ENCODE measurements around the gene PELI3. TPM values are rescaled to one million over a fixed set of nuclear protein-coding genes. Genes with fewer than 3 reads are reported as not detected.

The PELI3 gene
- total and polyA plus RNA-seq, 10 of the 15 experiments (the other 5 are each of a cell fraction or from before 2014, with no cell fraction given), result 0.14 to 1.5 (median 0.66) TPM

DNA sequence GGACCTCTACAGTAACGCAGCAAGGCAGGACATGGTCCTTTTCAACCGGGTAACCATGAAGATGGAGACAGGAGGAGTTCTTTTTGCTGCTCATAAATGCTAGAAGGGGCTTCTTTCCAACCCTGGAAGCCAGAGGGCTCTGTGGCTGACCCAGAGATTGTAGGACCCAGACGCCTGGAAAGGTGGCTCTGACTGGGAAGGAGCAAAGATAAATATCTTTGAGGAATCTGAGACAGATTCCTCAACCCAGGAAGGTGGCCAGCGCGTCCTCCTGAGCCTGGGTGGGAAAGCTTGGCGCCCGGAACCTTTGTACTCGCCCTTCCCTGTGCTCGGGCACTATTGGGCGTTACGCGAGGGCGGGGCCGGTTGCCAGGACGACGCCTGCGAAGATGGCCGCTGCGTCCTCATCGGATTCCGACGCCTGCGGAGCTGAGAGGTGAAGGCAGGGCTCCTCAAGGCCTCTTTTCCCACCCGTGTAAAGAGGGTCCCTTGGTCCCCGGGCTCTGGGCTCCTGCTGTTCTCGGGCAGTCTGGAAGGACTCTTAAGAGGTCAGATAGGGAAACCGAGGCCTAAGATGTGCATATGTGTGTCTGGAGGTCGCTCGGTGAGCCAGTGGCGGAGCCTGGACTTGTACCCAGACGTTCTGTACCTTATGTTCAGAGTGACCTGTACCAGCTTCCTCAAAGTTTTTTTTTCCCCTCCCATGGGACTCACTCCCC, 43.7 kb downstream of the PELI3 start, which contains the start of gene BBS1 (continued):
- TF ChIP-seq ATF3 (IDR thresholded peaks at IDR 0.05; ENCODE audit: borderline replicate concordance, extremely low read depth, low read depth, low read length), result no peak
- TF ChIP-seq NRF1 (conservative IDR thresholded peaks at IDR 0.05; ENCODE audit: low read depth, low read length), result no peak
- no peak; the same call in 1 of the 2 replicates for TF ChIP-seq ZNF207 (IDR thresholded peaks at IDR 0.05; ENCODE audit: borderline replicate concordance)
- TF ChIP-seq SP1 (IDR thresholded peaks at IDR 0.05; ENCODE audit: low read depth, low read length), result peak; percentile 91
- no peak for TF ChIP-seq HDAC6 (IDR thresholded peaks at IDR 0.05; ENCODE audit: unreplicated experiment)
- TF ChIP-seq NFYB (IDR thresholded peaks at IDR 0.05; ENCODE audit: insufficient read depth, low read depth, low read length), result no peak
- TF ChIP-seq FOS (IDR thresholded peaks at IDR 0.05; ENCODE audit: borderline replicate concordance, extremely low read depth, insufficient read length), result no peak
- TF ChIP-seq NR2F1 (conservative IDR thresholded peaks at IDR 0.05), result no peak
- TF ChIP-seq CREB1 (IDR thresholded peaks at IDR 0.05; ENCODE audit: low read depth), result peak; percentile 34; the same call in 1 of the 2 replicates
- TF ChIP-seq, protein P1, sequence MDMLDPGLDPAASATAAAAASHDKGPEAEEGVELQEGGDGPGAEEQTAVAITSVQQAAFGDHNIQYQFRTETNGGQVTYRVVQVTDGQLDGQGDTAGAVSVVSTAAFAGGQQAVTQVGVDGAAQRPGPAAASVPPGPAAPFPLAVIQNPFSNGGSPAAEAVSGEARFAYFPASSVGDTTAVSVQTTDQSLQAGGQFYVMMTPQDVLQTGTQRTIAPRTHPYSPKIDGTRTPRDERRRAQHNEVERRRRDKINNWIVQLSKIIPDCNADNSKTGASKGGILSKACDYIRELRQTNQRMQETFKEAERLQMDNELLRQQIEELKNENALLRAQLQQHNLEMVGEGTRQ (IDR thresholded peaks at IDR 0.05; ENCODE audit: borderline replicate concordance, low read depth, low read length), result no peak
- TF ChIP-seq CBX5 (IDR thresholded peaks at IDR 0.05; ENCODE audit: low read depth), result no peak
- no peak for TF ChIP-seq CEBPB (IDR thresholded peaks at IDR 0.05; ENCODE audit: borderline replicate concordance in 1 of 2, low read depth in 2 of 2, low read length in 2 of 2)
- no peak for TF ChIP-seq ATF7 (IDR thresholded peaks at IDR 0.05; ENCODE audit: low read depth)
- TF ChIP-seq, protein P2, sequence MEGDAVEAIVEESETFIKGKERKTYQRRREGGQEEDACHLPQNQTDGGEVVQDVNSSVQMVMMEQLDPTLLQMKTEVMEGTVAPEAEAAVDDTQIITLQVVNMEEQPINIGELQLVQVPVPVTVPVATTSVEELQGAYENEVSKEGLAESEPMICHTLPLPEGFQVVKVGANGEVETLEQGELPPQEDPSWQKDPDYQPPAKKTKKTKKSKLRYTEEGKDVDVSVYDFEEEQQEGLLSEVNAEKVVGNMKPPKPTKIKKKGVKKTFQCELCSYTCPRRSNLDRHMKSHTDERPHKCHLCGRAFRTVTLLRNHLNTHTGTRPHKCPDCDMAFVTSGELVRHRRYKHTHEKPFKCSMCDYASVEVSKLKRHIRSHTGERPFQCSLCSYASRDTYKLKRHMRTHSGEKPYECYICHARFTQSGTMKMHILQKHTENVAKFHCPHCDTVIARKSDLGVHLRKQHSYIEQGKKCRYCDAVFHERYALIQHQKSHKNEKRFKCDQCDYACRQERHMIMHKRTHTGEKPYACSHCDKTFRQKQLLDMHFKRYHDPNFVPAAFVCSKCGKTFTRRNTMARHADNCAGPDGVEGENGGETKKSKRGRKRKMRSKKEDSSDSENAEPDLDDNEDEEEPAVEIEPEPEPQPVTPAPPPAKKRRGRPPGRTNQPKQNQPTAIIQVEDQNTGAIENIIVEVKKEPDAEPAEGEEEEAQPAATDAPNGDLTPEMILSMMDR (IDR thresholded peaks at IDR 0.05 in 2 of 3, conservative IDR thresholded peaks at IDR 0.05 in 1 of 3; ENCODE audit: control insufficient read depth in 2 of 3, extremely low read depth in 1 of 3, insufficient read depth in 1 of 3, low read depth in 3 of 3, low read length in 3 of 3), result 0 out of 6 replicates have a peak, but pooled peaks of 1 of the 3 experiments have one; percentile 3
- TF ChIP-seq SIX5 (IDR thresholded peaks at IDR 0.05; ENCODE audit: low read depth, low read length, severe bottlenecking), result peak; percentile 70
- no peak for TF ChIP-seq ZNF384 (IDR thresholded peaks at IDR 0.05; ENCODE audit: borderline replicate concordance, low read depth, low read length)
- TF ChIP-seq HDGF (IDR thresholded peaks at IDR 0.05), result no peak
- no peak for TF ChIP-seq ZZZ3 (IDR thresholded peaks at IDR 0.05; ENCODE audit: control insufficient read depth, insufficient read length, low read depth)
- TF ChIP-seq SKIL (IDR thresholded peaks at IDR 0.05; ENCODE audit: low read depth, poor library complexity, severe bottlenecking), result no peak
- no peak for TF ChIP-seq ZSCAN29 (IDR thresholded peaks at IDR 0.05)
- peak; percentile 97 for TF ChIP-seq MXI1 (IDR thresholded peaks at IDR 0.05; ENCODE audit: low read depth, low read length)
- TF ChIP-seq RELB (IDR thresholded peaks at IDR 0.05; ENCODE audit: low read depth), result peak; percentile 95
- no peak for TF ChIP-seq YBX1 (IDR thresholded peaks at IDR 0.05)
- TF ChIP-seq ESRRA (IDR thresholded peaks at IDR 0.05; ENCODE audit: low read length), result 0 out of 2 replicates have a peak, but pooled peaks have one; percentile 24

Measured in GM12878 (cell line).